Heart left ventricle (tissue), 16 donors: Measurements from ENCODE around the gene RPLP2. TPM values are rescaled to one million over a fixed set of nuclear protein-coding genes. Genes with fewer than 3 reads are reported as not detected.

Experiments used
- ATAC-seq, 4 donors: fragments of 200-7000 bp; cut with Tn5 transposase; one replicate each; pipeline ENCODE4 v1.9.1; 2020 to 2022; ENCODE audit warnings: moderate library complexity in 4 of 4, mild to moderate bottlenecking in 3 of 4, moderate number of reproducible peaks in 1 of 4
- DNase-seq, 5 donors: peaks; one replicate each; pipeline ENCODE4 v3.0.0-alpha.2; 2020
- H3K27ac ChIP-seq, 12 donors: fragments of 200-600 bp; sonication (generic) in 4 of 12; one replicate each; pipeline versions ENCODE4 v1.5.0 to v1.8.0; 2016 to 2022; ENCODE audit warnings: mild to moderate bottlenecking in 2 of 12
- H3K27me3 ChIP-seq, 9 donors: fragments of 200-600 bp; sonication (generic) in 2 of 9; one replicate each; pipeline versions ENCODE4 v1.5.1 to v1.8.0; 2016 to 2022; ENCODE audit warnings: mild to moderate bottlenecking in 3 of 9
- H3K36me3 ChIP-seq, 9 donors: fragments of 200-600 bp; sonication (generic) in 2 of 9; one replicate each; pipeline versions ENCODE4 v1.5.0 to v1.8.0; 2018 to 2022; ENCODE audit warnings: mild to moderate bottlenecking in 2 of 9
- H3K4me1 ChIP-seq, 12 donors: fragments of 200-600 bp; sonication (generic) in 4 of 12; one replicate each; pipeline versions ENCODE4 v1.5.0 to v1.8.0; 2016 to 2022; ENCODE audit warnings: mild to moderate bottlenecking in 3 of 12
- H3K4me3 ChIP-seq, 12 donors: fragments of 200-600 bp; sonication (generic) in 4 of 12; one replicate each; pipeline versions ENCODE4 v1.5.0 to v1.8.0; 2017 to 2022; ENCODE audit warnings: mild to moderate bottlenecking in 9 of 12, moderate library complexity in 4 of 12
- H3K9me3 ChIP-seq, 12 donors: fragments of 200-600 bp; sonication (generic) in 4 of 12; one replicate each; pipeline versions ENCODE4 v1.5.0 to v1.8.0; 2016 to 2022; ENCODE audit warnings: mild to moderate bottlenecking in 1 of 12
- POLR2A ChIP-seq, 2 donors: fragments of 450-650 bp; IDR thresholded peaks; one replicate each; pipeline ENCODE4 v1.6.1; 2017; ENCODE audit warnings: antibody characterized with exemption in 2 of 2, mild to moderate bottlenecking in 2 of 2, moderate library complexity in 2 of 2
- WGBS, 4 donors: extraction: QIAGEN DNeasy Blood & Tissue Kit in 2 of 4; methylation state at CpG; one replicate each; pipeline versions ENCODE4 v1.1.5 to v1.1.7; 2013 to 2018; 5-methylcytosine and 5-hydroxymethylcytosine counted together
- intact Hi-C, 10 donors: fragments of 100-400 bp; cut with DNase I; formaldehyde crosslinking; loops; one replicate each; pipeline versions ENCODE4 v1.11.1 to v1.14.2; 2022
- polyA plus RNA-seq, 2 donors: library from polyadenylated mRNA; stranded (reverse); fragments of 200-250 nt; gene quantifications; one replicate each; pipeline ENCODE4 v1.2.3, GENCODE V29; 2013
- total RNA-seq, 9 donors: library from RNA; depleted of rRNA in 2 of 9; stranded (reverse); fragments of >200 nt in 2 of 9; fragmentation: NEBNext Ultra II Directional in 3 of 9; extraction: Animal tissue kit (Norgen Biotek cat#: 25700) in 3 of 9; gene quantifications; one replicate each; pipeline versions ENCODE4 v1.1.0 to v1.2.4, GENCODE V29; 2016 to 2023
- TF ChIP-seq, protein P1 (sequence below), 12 donors: fragments of 200-600 bp; sonication (generic) in 4 of 12; IDR thresholded peaks; one replicate each; pipeline versions ENCODE4 v1.5.0 to v1.8.0; 2018 to 2022; ENCODE audit warnings: antibody characterized with exemption in 12 of 12, mild to moderate bottlenecking in 5 of 12
- donor health status: ischemic (EF 13 %, LVEDD 7.1; RV severe dilation, severe dysfunction).
- donor health status: healthy with polysubstance abuse.
- donor health status: DM: no; HTN: yes; CAD: no.
- donor health status: DM: no; HTN: no; CAD: no.
- donor health status: ischemic (EF 25% LVEDD 6.9; RV normal size, moderate dysfunction).
- donor health status: ischemic (EF 25% LVEDD 5.7; RV mildly dilated, moderate dysfunction).
- donor health status: healthy.
- donor health status: DM: yes; HTN: yes; CAD: no.
- donor health status: ischemic (EF 35%, LVEDD 5.7; RV mildly dilated, moderate dysfunction).
- donor health status: nonischemic (EF 11% LVEDD 7.7; RV severe dilation, severe dysfunction).
- donor health status: DM: yes; HTN: yes; CAD: no.
- donor health status: PGD.
- donor health status: ischemic (EF 29% LVEDD 5.4; RV normal size, mild dysfunction).
- donor health status: nonischemic (EF 23%, LVEDD 6.1; RV moderate dilation, normal function).

RPLP2 gene
- total and polyA plus RNA-seq, 11 donors: 236 to 1,652 (median 969) TPM

DNA sequence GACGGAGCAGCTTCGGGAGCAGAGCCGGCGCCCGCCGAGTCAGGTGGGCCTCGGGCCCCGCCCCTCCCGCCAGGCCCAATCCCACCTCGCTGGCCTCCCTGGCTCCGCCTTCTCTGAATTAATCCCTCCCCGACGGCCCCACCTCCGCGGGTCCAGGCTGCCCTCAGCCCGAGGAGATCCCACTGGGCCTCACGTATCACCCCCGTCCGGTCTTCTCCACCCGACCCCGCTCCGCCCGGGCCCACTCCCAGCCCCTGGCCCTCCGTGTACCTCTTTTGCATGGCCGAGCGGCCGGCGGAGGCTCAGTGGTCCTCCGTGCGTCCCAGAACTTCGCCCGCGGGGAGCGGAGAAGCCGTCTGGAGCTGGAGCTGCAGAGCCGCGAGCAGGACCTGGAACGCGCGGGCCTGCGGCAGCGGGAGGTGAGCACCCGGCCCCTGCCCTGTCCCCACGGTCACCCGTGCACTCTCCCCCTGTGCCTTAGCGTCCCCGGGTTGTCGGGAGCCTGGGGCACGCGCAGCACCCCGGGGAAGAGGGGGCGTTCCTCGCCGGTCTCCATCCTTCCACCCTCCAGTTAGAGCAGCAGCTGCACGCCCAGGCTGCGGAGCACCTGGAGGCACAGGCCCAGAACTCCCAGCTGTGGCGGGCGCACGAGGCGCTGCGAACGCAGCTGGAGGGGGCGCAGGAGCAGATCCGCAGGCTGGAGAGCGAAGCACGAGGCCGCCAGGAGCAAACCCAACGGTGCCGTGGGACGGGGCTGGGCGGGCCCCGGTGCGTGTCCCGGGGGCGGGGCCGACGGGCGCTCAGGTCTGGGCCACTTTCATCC lies 20.7 kb downstream of the RPLP2 start:
- Histone ChIP-seq H3K27ac (peak overlapping the region in 7 of 12 donors; percentile 71 to 91 (median 82)), H3K36me3 (peaks cover 0 to 3% (median 0%) of the 10 kb centered on the region in 9 donors), H3K9me3 (no peaks in the 10 kb centered on the region), H3K27me3 (peaks cover 0 to 39% (median 0%) of the 10 kb centered on the region in 9 donors), H3K4me3 (peak overlapping the region in 11 of 12 donors; percentile 28 to 59 (median 50)), H3K4me1 (peaks cover 10 to 94% (median 80%) of the 10 kb centered on the region in 12 donors)
- ATAC-seq: peak; percentile 22 to 53 (median 48)
- DNase-seq: peak; percentile 85 to 90 (median 85)
- TF ChIP-seq, protein P1, sequence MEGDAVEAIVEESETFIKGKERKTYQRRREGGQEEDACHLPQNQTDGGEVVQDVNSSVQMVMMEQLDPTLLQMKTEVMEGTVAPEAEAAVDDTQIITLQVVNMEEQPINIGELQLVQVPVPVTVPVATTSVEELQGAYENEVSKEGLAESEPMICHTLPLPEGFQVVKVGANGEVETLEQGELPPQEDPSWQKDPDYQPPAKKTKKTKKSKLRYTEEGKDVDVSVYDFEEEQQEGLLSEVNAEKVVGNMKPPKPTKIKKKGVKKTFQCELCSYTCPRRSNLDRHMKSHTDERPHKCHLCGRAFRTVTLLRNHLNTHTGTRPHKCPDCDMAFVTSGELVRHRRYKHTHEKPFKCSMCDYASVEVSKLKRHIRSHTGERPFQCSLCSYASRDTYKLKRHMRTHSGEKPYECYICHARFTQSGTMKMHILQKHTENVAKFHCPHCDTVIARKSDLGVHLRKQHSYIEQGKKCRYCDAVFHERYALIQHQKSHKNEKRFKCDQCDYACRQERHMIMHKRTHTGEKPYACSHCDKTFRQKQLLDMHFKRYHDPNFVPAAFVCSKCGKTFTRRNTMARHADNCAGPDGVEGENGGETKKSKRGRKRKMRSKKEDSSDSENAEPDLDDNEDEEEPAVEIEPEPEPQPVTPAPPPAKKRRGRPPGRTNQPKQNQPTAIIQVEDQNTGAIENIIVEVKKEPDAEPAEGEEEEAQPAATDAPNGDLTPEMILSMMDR (IDR thresholded peaks at IDR 0.05): no peak
- TF ChIP-seq POLR2A (IDR thresholded peaks at IDR 0.05): peak; percentile 5 to 17
- WGBS, 4 donors: 12 to 38% (median 21%) methylated on average over 35 to 78 of the region's 78 CpGs
- intact Hi-C loops: no loop called here

- Histone ChIP-seq H3K4me1 (peaks cover 10 to 94% (median 82%) of the 10 kb centered on the region in 12 donors), H3K4me3 (peak overlapping the region in 4 of 12 donors; percentile 55 to 59 (median 56)), H3K9me3 (no peaks in the 10 kb centered on the region), H3K36me3 (peaks cover 0 to 6% (median 5%) of the 10 kb centered on the region in 9 donors), H3K27me3 (peaks cover 0 to 39% (median 0%) of the 10 kb centered on the region in 9 donors), H3K27ac (no peak overlapping the region)
- DNase-seq (peak in 1 of 5 donors; percentile 41), ATAC-seq (no peak)
- TF ChIP-seq POLR2A (IDR thresholded peaks at IDR 0.05): no peak
- TF ChIP-seq, protein P1 (IDR thresholded peaks at IDR 0.05): no peak
- WGBS, 4 donors: 73 to 82% (median 78%) methylated on average over 26 to 31 of the region's 31 CpGs
- intact Hi-C loops: no loop called here
Observed at GRCh38 chr11:831118-831864, 21.5 kb downstream of the RPLP2 start.

DNA sequence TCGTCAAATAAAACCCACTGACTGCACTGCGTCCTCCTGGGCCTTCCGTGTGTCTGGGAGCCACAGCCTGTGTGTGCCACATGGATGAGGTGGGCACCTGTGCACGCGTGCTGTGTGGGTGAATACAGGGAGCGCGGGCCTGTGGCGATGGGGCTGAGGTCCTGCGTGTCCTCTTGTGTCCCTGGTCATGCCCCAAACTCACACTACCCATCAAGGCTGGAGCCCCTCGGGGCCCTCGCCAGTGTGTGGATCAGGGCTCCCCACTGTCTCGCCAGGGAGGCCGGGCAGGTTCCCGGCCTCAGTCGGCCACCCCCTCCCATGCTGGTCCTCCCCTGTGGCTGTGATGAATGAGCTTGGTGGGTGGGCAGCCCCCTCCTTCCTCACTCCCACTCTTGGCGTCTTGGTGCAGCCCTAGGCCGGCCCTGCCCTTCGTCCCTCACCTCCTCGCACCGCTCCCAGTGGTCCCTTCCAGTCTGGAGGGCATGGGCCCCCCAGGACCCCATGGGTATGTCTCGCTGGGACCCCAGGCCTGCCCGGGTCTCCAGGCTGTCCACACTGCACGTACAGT lies 22.3 kb downstream of the RPLP2 start:
- H3K27ac ChIP-seq: peak overlapping the region; percentile 57 to 98 (median 90)
- WGBS, 4 donors: 70 to 88% (median 75%) methylated on average over 19 to 23 of the region's 23 CpGs

More for the DNA sequence above, 22.3 kb downstream of the RPLP2 start:
- H3K9me3 ChIP-seq: no peaks in the 10 kb centered on the region
- peaks cover 10 to 94% (median 81%) of the 10 kb centered on the region in 12 donors for H3K4me1 ChIP-seq
- ATAC-seq: no peak
- intact Hi-C loops: no loop called here
- TF ChIP-seq, protein P1 (IDR thresholded peaks at IDR 0.05): no peak
- no peak for TF ChIP-seq POLR2A (IDR thresholded peaks at IDR 0.05)
- peak overlapping the region; percentile 31 to 95 (median 76) for H3K4me3 ChIP-seq
- peaks cover 0 to 35% (median 0%) of the 10 kb centered on the region in 9 donors for H3K27me3 ChIP-seq
- DNase-seq: peak in 2 of 5 donors; percentile 37 to 62
- H3K36me3 ChIP-seq: peaks cover 0 to 13% (median 12%) of the 10 kb centered on the region in 9 donors
